SK-N-SH (cell line): ENCODE data around the gene AKT1S1. TPM values are rescaled to one million over a fixed set of nuclear protein-coding genes. Genes with fewer than 3 reads are reported as not detected.
A peak's percentile ranks its signal among the peaks of the same experiment; 100 is the strongest.

Experiments
- CTCF ChIA-PET: fragments of 300-600, 350-600 bp; formaldehyde crosslinking; extraction: SDS; loops from one replicate; lab custom pipeline; 2021; lab: Yijun Ruan, JAX
- POLR2A ChIA-PET: fragments of 350-600 bp; sonication (Branson Sonifier 250); formaldehyde crosslinking; extraction: SDS; loops from one replicate; lab custom pipeline; 2020; ENCODE audit warnings: antibody characterized with exemption, inconsistent platforms; lab: Yijun Ruan, JAX
- DNase-seq: peaks from one replicate; pipeline ENCODE4 v3.0.0; 2012
- H2AFZ ChIP-seq: fragments of 200-600 bp; sonication (generic); 2 replicates; pipeline ENCODE4 v1.8.1; 2016; ENCODE audit warnings: antibody characterized with exemption, mild to moderate bottlenecking, low read depth
- H3F3A ChIP-seq: fragments of 200-600 bp; sonication (generic); replicated peaks from 2 replicates; pipeline ENCODE3; 2016; ENCODE audit warnings: antibody characterized with exemption, mild to moderate bottlenecking; ENCODE audit not compliant: insufficient read depth
- H3K27ac ChIP-seq, 2 experiments: fragments of 200-500 bp in 1 of 2; fragments of 200-600 bp in 1 of 2; sonication (Bioruptor generic) in 1 of 2; sonication (generic), shearing (Covaris generic) in 1 of 2; 2 replicates each; pipeline versions ENCODE4 v1.5.1 to v1.6.1; 2014 to 2016; ENCODE audit warnings: low read depth in 2 of 2, inconsistent platforms in 1 of 2, low read length in 1 of 2, mild to moderate bottlenecking in 1 of 2, mixed read lengths in 1 of 2
- H3K27me3 ChIP-seq: fragments of 200-600 bp; sonication (generic), shearing (Covaris generic); 2 replicates; pipeline ENCODE4 v1.6.1; 2016; ENCODE audit warnings: mixed run types; ENCODE audit not compliant: insufficient read depth
- H3K36me3 ChIP-seq, 2 experiments: fragments of 200-500 bp in 1 of 2; fragments of 200-600 bp in 1 of 2; sonication (Bioruptor generic) in 1 of 2; sonication (generic) in 1 of 2; replicated peaks in 1 of 2; 2 replicates each; pipeline versions ENCODE3 to v1.5.1; 2014 to 2016; ENCODE audit warnings: low read length in 1 of 2, mild to moderate bottlenecking in 1 of 2; ENCODE audit not compliant: insufficient read depth in 2 of 2, control insufficient read depth in 1 of 2
- H3K4me1 ChIP-seq, 2 experiments: fragments of 200-500 bp in 1 of 2; fragments of 200-600 bp in 1 of 2; sonication (Bioruptor generic) in 1 of 2; sonication (generic), shearing (Covaris generic) in 1 of 2; 2 replicates each; pipeline versions ENCODE4 v1.5.1 to v1.6.1; 2014 to 2016; ENCODE audit warnings: low read depth in 1 of 2, low read length in 1 of 2, mixed run types in 1 of 2; ENCODE audit not compliant: insufficient read depth in 2 of 2, control insufficient read depth in 1 of 2
- H3K4me2 ChIP-seq: fragments of 200-600 bp; sonication (generic), shearing (Covaris generic); 2 replicates; pipeline ENCODE4 v1.6.1; 2017; ENCODE audit warnings: mixed run types
- H3K4me3 ChIP-seq, 2 experiments: fragments of 200-500 bp in 1 of 2; fragments of 200-600 bp in 1 of 2; sonication (Bioruptor generic) in 1 of 2; sonication (generic), shearing (Covaris generic) in 1 of 2; 2 replicates each; pipeline versions ENCODE4 v1.5.1 to v1.8.1; 2014 to 2016; ENCODE audit warnings: low read depth in 2 of 2, inconsistent platforms in 1 of 2, low read length in 1 of 2, mild to moderate bottlenecking in 1 of 2, mixed read lengths in 1 of 2, moderate library complexity in 1 of 2
- H3K79me2 ChIP-seq: fragments of 200-600 bp; sonication (generic); 2 replicates; pipeline ENCODE4 v1.8.1; 2017; ENCODE audit warnings: mild to moderate bottlenecking; ENCODE audit not compliant: insufficient read depth
- H3K9ac ChIP-seq: fragments of 200-600 bp; sonication (generic); 2 replicates; pipeline ENCODE4 v1.6.1; 2017; ENCODE audit warnings: mixed run types
- H3K9me2 ChIP-seq: fragments of 200-600 bp; sonication (generic); 2 replicates; pipeline ENCODE4 v1.6.1; 2017; ENCODE audit warnings: mixed run types
- H3K9me3 ChIP-seq: fragments of 200-600 bp; sonication (generic); 2 replicates; pipeline ENCODE4 v1.6.1; 2017; ENCODE audit warnings: mixed run types, mild to moderate bottlenecking, moderate library complexity
- H4K20me1 ChIP-seq: fragments of 200-600 bp; sonication (generic); 2 replicates; pipeline ENCODE4 v1.6.1; 2017; ENCODE audit warnings: mild to moderate bottlenecking, mixed run types; ENCODE audit not compliant: insufficient read depth
- CHD2 ChIP-seq: fragments of 150-350 bp; IDR thresholded peaks from 2 replicates; pipeline ENCODE4 v1.6.1; 2018; ENCODE audit warnings: low read length; ENCODE audit not compliant: partially characterized antibody
- EP300 ChIP-seq, 2 experiments: IDR thresholded peaks; 2 replicates each; pipeline versions ENCODE4 v1.4.0 to v1.6.1; 2012; ENCODE audit warnings: borderline replicate concordance in 1 of 2, low read depth in 1 of 2, low read length in 1 of 2
- EZH2phosphoT487 ChIP-seq: fragments of 200-600 bp; sonication (generic); IDR thresholded peaks from 2 replicates; pipeline ENCODE4 v1.6.1; 2017; ENCODE audit warnings: low read depth, mixed run types, mild to moderate bottlenecking, antibody characterized with exemption, moderate library complexity, borderline replicate concordance
- FOXJ3 ChIP-seq: sonication (generic); formaldehyde crosslinking; IDR thresholded peaks from 2 replicates; pipeline ENCODE4 v1.5.1; 2020; ENCODE audit warnings: mild to moderate bottlenecking, missing genetic modification reagents
- FOXM1 ChIP-seq: IDR thresholded peaks from 2 replicates; pipeline ENCODE4 v1.4.0; 2012; ENCODE audit warnings: low read depth, mild to moderate bottlenecking
- GABPA ChIP-seq: IDR thresholded peaks from 2 replicates; pipeline ENCODE4 v1.4.0; 2012; ENCODE audit warnings: low read depth, mild to moderate bottlenecking
- GATA2 ChIP-seq: sonication (generic); formaldehyde crosslinking; IDR thresholded peaks from 2 replicates; pipeline ENCODE4 v1.5.0; 2020; ENCODE audit warnings: mild to moderate bottlenecking, missing genetic modification reagents
- JUND ChIP-seq: IDR thresholded peaks from 2 replicates; pipeline ENCODE4 v1.4.0; 2012
- MAX ChIP-seq: IDR thresholded peaks from 2 replicates; pipeline ENCODE4 v1.4.0; 2012; ENCODE audit warnings: low read depth
- MXI1 ChIP-seq: IDR thresholded peaks from 2 replicates; pipeline ENCODE4 v1.6.1; 2012; ENCODE audit warnings: mild to moderate bottlenecking, low read depth, low read length, improper control_type of control experiment
- NFIC ChIP-seq: IDR thresholded peaks from 2 replicates; pipeline ENCODE4 v1.4.0; 2012; ENCODE audit warnings: borderline replicate concordance
- NRF1 ChIP-seq: IDR thresholded peaks from 2 replicates; pipeline ENCODE4 v1.6.1; 2012; ENCODE audit warnings: low read depth, mild to moderate bottlenecking, low read length
- RAD21 ChIP-seq: IDR thresholded peaks from 2 replicates; pipeline ENCODE4 v1.6.1; 2012; ENCODE audit warnings: mild to moderate bottlenecking, low read length
- REST ChIP-seq: IDR thresholded peaks from 2 replicates; pipeline ENCODE4 v1.6.1; 2012; ENCODE audit warnings: mild to moderate bottlenecking, low read depth, low read length, moderate library complexity
- RXRA ChIP-seq: IDR thresholded peaks from 2 replicates; pipeline ENCODE4 v1.4.0; 2012; ENCODE audit warnings: low read depth, mild to moderate bottlenecking, borderline replicate concordance
- SIN3A ChIP-seq: IDR thresholded peaks from 2 replicates; pipeline ENCODE4 v1.6.1; 2012; ENCODE audit warnings: low read depth, mild to moderate bottlenecking, low read length, moderate library complexity, borderline replicate concordance
- TAF1 ChIP-seq: IDR thresholded peaks from 2 replicates; pipeline ENCODE4 v1.6.1; 2012; ENCODE audit warnings: low read depth, mild to moderate bottlenecking, low read length, moderate library complexity, borderline replicate concordance
- TEAD4 ChIP-seq: IDR thresholded peaks from 2 replicates; pipeline ENCODE4 v1.4.0; 2012; ENCODE audit warnings: mild to moderate bottlenecking, borderline replicate concordance; ENCODE audit not compliant: insufficient read depth
- USF1 ChIP-seq: IDR thresholded peaks from 2 replicates; pipeline ENCODE4 v1.4.0; 2012; ENCODE audit warnings: low read depth, borderline replicate concordance
- YY1 ChIP-seq: IDR thresholded peaks from 2 replicates; pipeline ENCODE4 v1.4.0; 2012; ENCODE audit warnings: low read depth, mild to moderate bottlenecking
- WGBS: methylation state at CpG from one replicate; pipeline ENCODE4 v1.1.6; 2017; ENCODE audit warnings: low lambda C conversion rate; 5-methylcytosine and 5-hydroxymethylcytosine counted together
- polyA plus RNA-seq, 3 experiments: library from polyadenylated mRNA; depleted of rRNA; stranded (reverse); fragments of >200 nt; gene quantifications; 2 replicates each; pipeline ENCODE4 v1.2.3, GENCODE V29; 2012
- TF ChIP-seq, protein P1 (sequence below): fragments of 150-350 bp; IDR thresholded peaks from 2 replicates; pipeline ENCODE4 v1.6.1; 2017; ENCODE audit warnings: antibody characterized with exemption, low read length, low read depth, borderline replicate concordance

Gene AKT1S1
- polyA plus RNA-seq, 1 of the 3 experiments (the other 2 are of a cell fraction): 63.7 TPM

- no peak for TF ChIP-seq GATA2
These were observed 16.6 kb downstream of the AKT1S1 start (continued) for GRCh38 chr19:49860336-49861102.

GRCh38 chr19:49859682-49860335 lies 17.3 kb downstream of the AKT1S1 start:
- H3K36me3 ChIP-seq: peaks cover 28 to 70% of the 10 kb centered on the region in 2 experiments
- H3K4me1 ChIP-seq: peaks cover 8 to 9% of the 10 kb centered on the region in 2 experiments; a peak in 2 of 4 replicates
- H3K27ac ChIP-seq: peak overlapping the region in 1 of 2 experiments; percentile 65; a peak in 2 of 4 replicates
- H3F3A ChIP-seq: peaks cover 47% of the 10 kb centered on the region
- peaks cover 55% of the 10 kb centered on the region for H4K20me1 ChIP-seq
- DNase-seq: peak; percentile 37
- H3K4me3 ChIP-seq: no peak overlapping the region
- H3K79me2 ChIP-seq: peaks cover 28% of the 10 kb centered on the region
- ChIA-PET CTCF (no interaction called here), POLR2A (interaction anchor here (1.3 to 1.9 kb wide), 2 partner anchors 8 to 9 kb away, joined by 5 to 16 read pairs; partner anchors contain the start of gene PTOV1)
- 87% methylated on average over 16 of the region's 22 CpGs for WGBS
- H3K9me3 ChIP-seq: no peaks in the 10 kb centered on the region
- no peaks in the 10 kb centered on the region for H3K27me3 ChIP-seq
- 0 out of 2 replicates have a peak overlapping the region, but pooled peaks have one; percentile 5 for H3K4me2 ChIP-seq
- no peak overlapping the region for H3K9ac ChIP-seq
- no peak overlapping the region for H2AFZ ChIP-seq
- TF ChIP-seq USF1: no peak
- no peak for TF ChIP-seq NRF1
- TF ChIP-seq MXI1: no peak
- TF ChIP-seq CHD2: no peak
- TF ChIP-seq YY1: no peak
- no peak for TF ChIP-seq RAD21
- TF ChIP-seq REST: no peak
- no peak for TF ChIP-seq RXRA
- TF ChIP-seq EZH2phosphoT487: no peak
- TF ChIP-seq, protein P1, sequence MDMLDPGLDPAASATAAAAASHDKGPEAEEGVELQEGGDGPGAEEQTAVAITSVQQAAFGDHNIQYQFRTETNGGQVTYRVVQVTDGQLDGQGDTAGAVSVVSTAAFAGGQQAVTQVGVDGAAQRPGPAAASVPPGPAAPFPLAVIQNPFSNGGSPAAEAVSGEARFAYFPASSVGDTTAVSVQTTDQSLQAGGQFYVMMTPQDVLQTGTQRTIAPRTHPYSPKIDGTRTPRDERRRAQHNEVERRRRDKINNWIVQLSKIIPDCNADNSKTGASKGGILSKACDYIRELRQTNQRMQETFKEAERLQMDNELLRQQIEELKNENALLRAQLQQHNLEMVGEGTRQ: no peak
- no peak for TF ChIP-seq FOXM1
- no peak for TF ChIP-seq TAF1
- TF ChIP-seq JUND: no peak; the same call in 1 of the 2 replicates
- no peak for TF ChIP-seq GABPA
- TF ChIP-seq NFIC: no peak
- no peak for TF ChIP-seq FOXJ3 (CRISPR knock-in tag)
- no peak for TF ChIP-seq SIN3A
- TF ChIP-seq MAX: no peak
- no peak for TF ChIP-seq TEAD4
- TF ChIP-seq EP300 (IDR thresholded peaks at IDR 0.05; ENCODE audit: borderline replicate concordance in 1 of 2, low read depth in 1 of 2, low read length in 1 of 2): no peak
- H3K9me2 ChIP-seq: no peaks in the 10 kb centered on the region
